ENCODE data around the gene SNU13. TPM values are rescaled to one million over a fixed set of nuclear protein-coding genes. Genes with fewer than 3 reads are reported as not detected.
"Not testable (repeated sequence)": the region's sequence is repeated elsewhere in the genome, so short reads cannot be mapped to it uniquely, and the experiment has no call there.

The SNU13 gene
- total RNA-seq, 1 donor from 2014 or later = 143 TPM

DNA sequence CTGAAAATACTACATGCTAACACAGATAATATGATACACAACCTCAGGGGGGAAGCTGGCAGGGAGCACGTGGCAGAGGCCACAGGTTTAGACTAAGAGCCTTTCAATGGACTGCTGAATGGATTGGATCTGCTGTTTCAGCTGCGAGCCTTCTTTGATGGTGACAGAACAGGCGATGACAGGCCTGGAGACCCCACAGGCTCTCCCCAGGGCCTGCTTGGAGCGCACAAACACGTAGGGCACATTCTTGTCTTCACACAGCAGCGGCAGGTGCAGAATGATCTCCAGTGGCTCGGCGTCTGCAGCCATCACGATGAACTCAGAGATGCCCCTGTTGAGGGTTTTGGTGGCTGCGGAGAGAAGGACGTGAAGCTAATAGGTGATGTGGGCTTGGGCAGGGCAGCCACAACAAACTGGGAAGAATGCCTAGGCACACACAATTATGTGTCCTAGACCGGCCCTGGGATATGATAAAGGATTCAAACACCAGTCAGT, 13.8 kb downstream of the SNU13 start:
- H4K20me1 ChIP-seq (ENCODE audit: low read depth) = peaks cover 14% of the 10 kb centered on the region
- no peak for DNase-seq (ENCODE audit: low spot score)
- H3K27me3 Mint-ChIP-seq (ENCODE audit: insufficient read depth, low read depth) = peaks cover 2% of the 10 kb centered on the region
- peaks cover 24% of the 10 kb centered on the region for H3K79me2 ChIP-seq (ENCODE audit: low read depth)
- no peaks in the 10 kb centered on the region for H3K27me3 ChIP-seq
- H3K36me3 ChIP-seq = peaks cover 7% of the 10 kb centered on the region
- H3K4me3 Mint-ChIP-seq = no peak overlapping the region
- H3K9me3 ChIP-seq (ENCODE audit: low read depth) = no peaks in the 10 kb centered on the region
- no peak overlapping the region for H3K27ac ChIP-seq
- H3K4me1 Mint-ChIP-seq = no peaks in the 10 kb centered on the region
- H3K9ac ChIP-seq = no peak overlapping the region
- H3K4me1 ChIP-seq = no peaks in the 10 kb centered on the region
- H3K4me3 ChIP-seq = no peak overlapping the region
- H2AFZ ChIP-seq (replicated peaks) = no peak overlapping the region
- no peak overlapping the region for H3K27ac Mint-ChIP-seq
- peaks cover 31% of the 10 kb centered on the region for H3K36me3 Mint-ChIP-seq
- H3K4me2 ChIP-seq = no peak overlapping the region
- TF ChIP-seq EZH2phosphoT487 (IDR thresholded peaks at IDR 0.05) = no peak
- TF ChIP-seq, protein P1, sequence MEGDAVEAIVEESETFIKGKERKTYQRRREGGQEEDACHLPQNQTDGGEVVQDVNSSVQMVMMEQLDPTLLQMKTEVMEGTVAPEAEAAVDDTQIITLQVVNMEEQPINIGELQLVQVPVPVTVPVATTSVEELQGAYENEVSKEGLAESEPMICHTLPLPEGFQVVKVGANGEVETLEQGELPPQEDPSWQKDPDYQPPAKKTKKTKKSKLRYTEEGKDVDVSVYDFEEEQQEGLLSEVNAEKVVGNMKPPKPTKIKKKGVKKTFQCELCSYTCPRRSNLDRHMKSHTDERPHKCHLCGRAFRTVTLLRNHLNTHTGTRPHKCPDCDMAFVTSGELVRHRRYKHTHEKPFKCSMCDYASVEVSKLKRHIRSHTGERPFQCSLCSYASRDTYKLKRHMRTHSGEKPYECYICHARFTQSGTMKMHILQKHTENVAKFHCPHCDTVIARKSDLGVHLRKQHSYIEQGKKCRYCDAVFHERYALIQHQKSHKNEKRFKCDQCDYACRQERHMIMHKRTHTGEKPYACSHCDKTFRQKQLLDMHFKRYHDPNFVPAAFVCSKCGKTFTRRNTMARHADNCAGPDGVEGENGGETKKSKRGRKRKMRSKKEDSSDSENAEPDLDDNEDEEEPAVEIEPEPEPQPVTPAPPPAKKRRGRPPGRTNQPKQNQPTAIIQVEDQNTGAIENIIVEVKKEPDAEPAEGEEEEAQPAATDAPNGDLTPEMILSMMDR (IDR thresholded peaks at IDR 0.05) = no peak
- no peaks in the 10 kb centered on the region for H3F3A ChIP-seq (ENCODE audit: low read depth)
- no peaks in the 10 kb centered on the region for H3K9me3 Mint-ChIP-seq

DNA sequence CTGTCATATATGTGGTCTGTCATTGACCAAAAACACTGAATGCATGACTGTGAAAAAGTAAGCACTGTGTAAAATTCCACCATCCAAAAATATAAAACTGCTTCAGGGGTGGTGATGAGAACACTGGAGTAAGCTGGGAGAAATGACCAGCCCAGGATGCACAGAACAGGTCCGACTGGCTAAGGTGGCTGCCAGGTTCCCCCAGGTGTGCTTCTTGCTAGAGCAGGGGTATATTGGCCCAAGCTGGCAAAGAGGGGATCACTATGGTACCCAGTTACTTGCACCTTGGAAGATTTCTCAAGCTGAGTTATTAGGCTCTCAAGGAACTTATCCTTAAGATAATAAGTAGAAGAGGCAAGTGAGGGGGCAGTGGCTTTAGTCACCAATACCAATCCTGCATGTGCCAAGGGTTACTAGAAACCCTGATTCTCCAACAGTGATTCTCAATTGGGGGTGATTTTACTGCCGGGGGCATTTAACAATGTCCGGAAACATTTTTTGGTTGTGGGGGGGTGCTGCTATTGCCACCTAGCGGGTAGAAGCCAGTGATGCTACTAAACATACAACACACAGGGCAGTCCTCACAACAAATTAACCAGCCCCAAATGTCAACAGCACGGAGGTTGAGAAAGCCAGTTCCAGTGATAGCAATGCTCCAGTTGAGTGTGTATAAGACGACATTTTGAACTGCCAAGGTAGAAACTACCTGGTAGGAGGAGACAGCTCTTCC, 15.7 kb downstream of the SNU13 start:
- Histone ChIP-seq H3K79me2 (ENCODE audit: low read depth) (peaks cover 5% of the 10 kb centered on the region), H3K9ac (no peak overlapping the region), H3K36me3 (no peaks in the 10 kb centered on the region), H3K27me3 (no peaks in the 10 kb centered on the region), H3K4me2 (no peak overlapping the region), H2AFZ (replicated peaks) (no peak overlapping the region), H4K20me1 (ENCODE audit: low read depth) (peaks cover 3% of the 10 kb centered on the region), H3K4me3 (no peak overlapping the region), H3K27ac (no peak overlapping the region), H3F3A (ENCODE audit: low read depth) (peaks cover 6% of the 10 kb centered on the region), H3K9me3 (ENCODE audit: low read depth) (no peaks in the 10 kb centered on the region), H3K4me1 (no peaks in the 10 kb centered on the region)
- Mint-ChIP-seq H3K4me1 (peaks cover 3% of the 10 kb centered on the region), H3K27ac (no peak overlapping the region), H3K9me3 (no peaks in the 10 kb centered on the region), H3K36me3 (peaks cover 22% of the 10 kb centered on the region), H3K27me3 (ENCODE audit: insufficient read depth, low read depth) (peaks cover 2% of the 10 kb centered on the region), H3K4me3 (no peak overlapping the region)
- TF ChIP-seq EZH2phosphoT487 (IDR thresholded peaks at IDR 0.05) = no peak
- TF ChIP-seq EZH2 (IDR thresholded peaks at IDR 0.05) = no peak
- TF ChIP-seq, protein P1 (IDR thresholded peaks at IDR 0.05) = peak; percentile 36
- no peak for DNase-seq (ENCODE audit: low spot score)

DNA sequence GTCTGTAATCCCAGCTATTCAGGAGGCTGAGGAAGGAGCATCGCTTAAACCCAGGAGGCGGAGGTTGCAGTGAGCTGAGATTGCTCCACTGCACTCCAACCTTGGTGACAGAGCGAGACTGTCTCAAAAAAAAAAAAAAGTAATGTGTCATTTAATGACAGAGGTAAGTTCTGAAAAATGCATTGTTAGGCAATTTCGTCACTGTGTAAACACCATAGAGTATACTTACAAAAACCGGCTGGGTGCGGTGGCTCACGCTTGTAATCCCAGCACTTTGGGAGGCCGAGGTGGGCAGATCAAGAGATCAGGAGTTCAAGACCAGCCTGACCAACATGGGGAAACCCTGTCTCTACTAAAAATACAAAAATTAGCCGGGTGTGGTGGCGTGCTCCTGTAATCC, 16.6 kb downstream of the SNU13 start:
- H3K4me3 Mint-ChIP-seq; H3K27ac ChIP-seq; H3K9me3 ChIP-seq (ENCODE audit: low read depth); H3K36me3 ChIP-seq; H4K20me1 ChIP-seq (ENCODE audit: low read depth); H3K79me2 ChIP-seq (ENCODE audit: low read depth); H3K4me2 ChIP-seq; DNase-seq (ENCODE audit: low spot score); H3K4me1 Mint-ChIP-seq; H3K9ac ChIP-seq; H3K4me3 ChIP-seq; H3K27ac Mint-ChIP-seq; H3K4me1 ChIP-seq; H3K9me3 Mint-ChIP-seq; H3K27me3 Mint-ChIP-seq (ENCODE audit: insufficient read depth, low read depth); H2AFZ ChIP-seq (replicated peaks); H3K27me3 ChIP-seq: not testable (repeated sequence)
- peaks cover 15% of the 10 kb centered on the region for H3F3A ChIP-seq (ENCODE audit: low read depth)
- H3K36me3 Mint-ChIP-seq = peaks cover 19% of the 10 kb centered on the region

Measured in neural progenitor cell (in vitro differentiated cells).